GM12878 (cell line): Measurements from ENCODE around the gene EIF2S2. TPM values are rescaled to one million over a fixed set of nuclear protein-coding genes. Genes with fewer than 3 reads are reported as not detected.

Source experiments
- ATAC-seq: fragments of 200-7000 bp; cut with Tn5 transposase; 3 replicates; pipeline ENCODE4 v1.9.1; 2020; ENCODE audit warnings: mild to moderate bottlenecking, moderate library complexity
- BruUV-seq: library from RNA; stranded (reverse); fragments of 400-500 nt; replicated peaks from 2 replicates; lab custom pipeline; 2021; lab: Mats Ljungman, UMichigan
- CTCF ChIA-PET: fragments of 300-600 bp; sonication (Branson Sonifier 250); formaldehyde crosslinking; extraction: SDS; loops from one replicate; lab custom pipeline; 2021; ENCODE audit warnings: inconsistent platforms; lab: Yijun Ruan, JAX
- POLR2A ChIA-PET: fragments of 350-600 bp; formaldehyde crosslinking; extraction: SDS; loops from one replicate; lab custom pipeline; 2021; ENCODE audit warnings: inconsistent platforms; lab: Charles Lee
- RAD21 ChIA-PET: fragments of 300-600 bp; sonication (Branson Sonifier 250); formaldehyde crosslinking; loops from one replicate; lab custom pipeline; 2023; ENCODE audit warnings: antibody characterized with exemption; ENCODE audit not compliant: unreplicated experiment; lab: Charles Lee
- SMC1A ChIA-PET: fragments of 300-600 bp; sonication (Branson Sonifier 250); formaldehyde crosslinking; loops from one replicate; lab custom pipeline; 2023; ENCODE audit not compliant: unreplicated experiment, uncharacterized antibody; lab: Charles Lee
- DNase-seq: peaks from one replicate; pipeline ENCODE4 v3.0.0-alpha.2; 2011; ENCODE audit warnings: low read depth, low spot score
- FAIRE-seq: peaks from 3 replicates; lab custom pipeline; 2011; peaks lifted over from hg19 to GRCh38; lab: Jason Lieb, UNC
- H2AFZ ChIP-seq: 2 replicates; pipeline ENCODE4 v1.6.0; 2011; ENCODE audit warnings: low read depth, low read length, control low read depth; ENCODE audit not compliant: control insufficient read depth
- H3K27ac ChIP-seq: 2 replicates; pipeline ENCODE4 v1.5.1; 2011; ENCODE audit warnings: control low read depth; ENCODE audit not compliant: control insufficient read depth, insufficient read depth
- H3K27me3 ChIP-seq, 2 experiments: replicated peaks in 1 of 2; 2 replicates each; pipeline versions ENCODE4 v1.6.0 to v1.6.1; 2011; ENCODE audit warnings: low read length in 1 of 2; ENCODE audit not compliant: control insufficient read depth in 2 of 2, insufficient read depth in 2 of 2
- H3K36me3 ChIP-seq, 2 experiments: 2 replicates each; pipeline ENCODE4 v1.5.1; 2011; ENCODE audit warnings: low read length in 1 of 2; ENCODE audit not compliant: control insufficient read depth in 2 of 2, insufficient read depth in 2 of 2
- H3K4me1 ChIP-seq: 2 replicates; pipeline ENCODE4 v1.6.1; 2011; ENCODE audit warnings: mild to moderate bottlenecking, low read length, moderate library complexity, mixed read lengths; ENCODE audit not compliant: control insufficient read depth, insufficient read depth
- H3K4me2 ChIP-seq: 2 replicates; pipeline ENCODE4 v1.6.0; 2011; ENCODE audit warnings: control low read depth; ENCODE audit not compliant: control insufficient read depth, insufficient read depth
- H3K4me3 ChIP-seq: fragments of 200-600 bp; sonication (generic); 2 replicates; pipeline ENCODE4 v1.5.1; 2016
- H3K79me2 ChIP-seq: 2 replicates; pipeline ENCODE4 v1.6.0; 2011; ENCODE audit warnings: low read length; ENCODE audit not compliant: control insufficient read depth, insufficient read depth
- H3K9ac ChIP-seq: 2 replicates; pipeline ENCODE4 v1.8.0; 2011; ENCODE audit warnings: low read length, control low read depth, mixed read lengths; ENCODE audit not compliant: control insufficient read depth, insufficient read depth
- H3K9me3 ChIP-seq: replicated peaks from 3 replicates; pipeline ENCODE4 v1.5.1; 2011; ENCODE audit warnings: mild to moderate bottlenecking, low read length; ENCODE audit not compliant: control insufficient read depth, insufficient read depth
- H4K20me1 ChIP-seq: 2 replicates; pipeline ENCODE4 v1.6.0; 2011; ENCODE audit not compliant: control insufficient read depth, insufficient read depth
- CTCF ChIP-seq, 3 experiments: IDR thresholded peaks in 2 of 3; conservative IDR thresholded peaks in 1 of 3; 2 replicates each; pipeline ENCODE4 v1.5.1; 2011; ENCODE audit warnings: low read depth in 3 of 3, low read length in 3 of 3, mild to moderate bottlenecking in 3 of 3, control low read depth in 2 of 3, moderate library complexity in 2 of 3, inconsistent platforms in 1 of 3, mixed read lengths in 1 of 3; ENCODE audit not compliant: control insufficient read depth in 2 of 3, insufficient read depth in 1 of 3; ENCODE audit errors: extremely low read depth in 1 of 3
- EP300 ChIP-seq, 2 experiments: fragments of 150-350 bp in 1 of 2; IDR thresholded peaks; 2 replicates each; pipeline ENCODE4 v1.6.1; 2011 to 2012; ENCODE audit warnings: low read depth in 2 of 2, low read length in 2 of 2, borderline replicate concordance in 1 of 2, improper control_type of control experiment in 1 of 2, inconsistent platforms in 1 of 2; ENCODE audit not compliant: control insufficient read depth in 1 of 2
- JUNB ChIP-seq: IDR thresholded peaks from 2 replicates; pipeline ENCODE4 v1.6.1; 2016; ENCODE audit warnings: antibody characterized with exemption, mild to moderate bottlenecking
- NR2F1 ChIP-seq: fragments of 450-650 bp; conservative IDR thresholded peaks from 2 replicates; pipeline ENCODE4 v1.6.1; 2017; ENCODE audit warnings: mild to moderate bottlenecking
- RAD51 ChIP-seq: fragments of 450-650 bp; IDR thresholded peaks from 2 replicates; pipeline ENCODE4 v1.6.1; 2016; ENCODE audit warnings: moderate library complexity, mild to moderate bottlenecking, inconsistent platforms
- RELB ChIP-seq: fragments of 450-650 bp; IDR thresholded peaks from 2 replicates; pipeline ENCODE4 v1.6.1; 2017; ENCODE audit warnings: low read depth, mild to moderate bottlenecking, moderate library complexity
- in situ Hi-C: fragments of 300-500 bp; cut with MboI; formaldehyde crosslinking; loops from 9 replicates; pipeline ENCODE4 v1.14.3; 2018; ENCODE audit warnings: mixed read lengths
- intact Hi-C: fragments of 100-400 bp; cut with micrococcal nuclease; formaldehyde crosslinking; loops from one replicate; pipeline ENCODE4 v1.14.2; 2022; ENCODE audit not compliant: unreplicated experiment
- polyA plus RNA-seq, 11 experiments: library from polyadenylated mRNA; depleted of rRNA in 4 of 11; unstranded in 6 of 11; stranded (reverse) in 5 of 11; fragments of >200 nt; fragmentation: Nextera tagmentation in 4 of 11; fragmentation: Illumina TruSeq in 1 of 11; extraction: Ambion mirVana in 4 of 11; extraction: Trizol in 1 of 11; gene quantifications; 1 replicate in 1 of 11; 2 replicates in 10 of 11; pipeline versions ENCODE4 v1.2.1 to v1.2.3, GENCODE V29; 2011 to 2016; ENCODE audit warnings: inconsistent platforms in 2 of 11, missing spikeins in 2 of 11, low read depth in 1 of 11
- total RNA-seq, 4 experiments: library from RNA; depleted of rRNA in 3 of 4; stranded (reverse); fragments of >200 nt in 3 of 4; fragmentation: Illumina TruSeq in 1 of 4; extraction: Trizol in 1 of 4; gene quantifications; 2 replicates each; pipeline versions ENCODE4 v1.2.1 to v1.2.3, GENCODE V29; 2013 to 2021

The EIF2S2 gene
- total and polyA plus RNA-seq, 10 of the 15 experiments (the other 5 are each of a cell fraction or from before 2014, with no cell fraction given), result 60.2 to 153 (median 84.3) TPM

GRCh38 chr20:34061695-34062094 lies 50.3 kb downstream of the EIF2S2 start:
- BruUV-seq, result no TSS peak
- SMC1A ChIA-PET, result interaction anchor here (0.7 to 2.0 kb wide), 2 partner anchors 7 to 25 kb away, joined by 3 to 7 read pairs; no protein-coding TSS in a partner anchor
- H3K4me3 ChIP-seq, result no peak overlapping the region
- H3K4me2 ChIP-seq, result no peak overlapping the region
- POLR2A ChIA-PET, result no interaction called here
- CTCF ChIA-PET, result interaction anchor here (1.6 kb wide), 1 partner anchor 64 kb away, joined by 5 read pairs; no protein-coding TSS in a partner anchor
- peaks cover 5 to 17% of the 10 kb centered on the region in 2 experiments for H3K36me3 ChIP-seq
- H3K9me3 ChIP-seq, result no peaks in the 10 kb centered on the region
- DNase-seq (peak; percentile 24), ATAC-seq (peak; percentile 90), FAIRE-seq (peak; percentile 91)
- H3K9ac ChIP-seq, result no peak overlapping the region
- H3K79me2 ChIP-seq, result peaks cover 43% of the 10 kb centered on the region
- peaks cover 9% of the 10 kb centered on the region for H4K20me1 ChIP-seq
- in situ Hi-C loops (no loop called here), intact Hi-C loops (no loop called here)
- peak overlapping the region; percentile 49 for H3K27ac ChIP-seq
- TF ChIP-seq CTCF (IDR thresholded peaks at IDR 0.05 in 2 of 3, conservative IDR thresholded peaks at IDR 0.05 in 1 of 3; ENCODE audit: control insufficient read depth in 2 of 3, extremely low read depth in 1 of 3, insufficient read depth in 1 of 3, low read depth in 3 of 3, low read length in 3 of 3) (no peak), JUNB (peak; percentile 32; the same call in 1 of the 2 replicates), RAD51 (peak; percentile 32; the same call in 1 of the 2 replicates), NR2F1 (peak; percentile 57), RELB (peak; percentile 22; the same call in 1 of the 2 replicates), EP300 (IDR thresholded peaks at IDR 0.05; ENCODE audit: borderline replicate concordance in 1 of 2, control insufficient read depth in 1 of 2, low read depth in 2 of 2, low read length in 2 of 2) (0 out of 4 replicates have a peak, but pooled peaks of 1 of the 2 experiments have one; percentile 4)
- H3K4me1 ChIP-seq, result peaks cover 12% of the 10 kb centered on the region
- RAD21 ChIA-PET, result no interaction called here
- H3K27me3 ChIP-seq, result no peaks in the 10 kb centered on the region
- no peak overlapping the region for H2AFZ ChIP-seq
